ENCODE measurements around the gene RALGPS1.

GRCh38 chr9:127117801-127118200 is 203.2 kb downstream of the RALGPS1 start:
- TF ChIP-seq POLR2A (IDR thresholded peaks at IDR 0.05) (no peak), CTCF (IDR thresholded peaks at IDR 0.05) (no peak), EP300 (IDR thresholded peaks at IDR 0.05) (no peak), POLR2AphosphoS5 (IDR thresholded peaks at IDR 0.05) (no peak)
